Measurements from ENCODE around the gene RAX2.

GRCh38 chr19:3810708-3811355 lies 38.8 kb upstream of the RAX2 start:
- TF ChIP-seq EZH2 (IDR thresholded peaks at IDR 0.05; ENCODE audit: insufficient read depth, poor library complexity, severe bottlenecking), result no peak
- no peak for TF ChIP-seq EZH2phosphoT487 (IDR thresholded peaks at IDR 0.05; ENCODE audit: insufficient read depth, low read depth)
